Astrocyte of the cerebellum (primary cell): ENCODE measurements around the gene CKAP4.

Source experiments
- DNase-seq: peaks from one replicate; pipeline ENCODE4 v3.0.0-alpha.2; 2011; ENCODE audit warnings: low read depth
- H3K4me3 ChIP-seq: 2 replicates; pipeline ENCODE4 v1.5.1; 2011; ENCODE audit warnings: mild to moderate bottlenecking, low read depth, low read length, moderate library complexity
- CTCF ChIP-seq: IDR thresholded peaks from 2 replicates; pipeline ENCODE4 v1.5.1; 2012; ENCODE audit warnings: low read length, low read depth, moderate library complexity, mild to moderate bottlenecking; ENCODE audit errors: missing control alignments
- in situ Hi-C: cut with HindIII; loops from 2 replicates; pipeline ENCODE4 v1.10.0; 2017; ENCODE audit warnings: low sequenced_read_pairs

Gene CKAP4

GRCh38 chr12:106235770-106236169 lies 12.1 kb downstream of the CKAP4 start:
- in situ Hi-C loops, result no loop called here
- no peak for TF ChIP-seq CTCF
- DNase-seq, result no peak
- no peak overlapping the region for H3K4me3 ChIP-seq

GRCh38 chr12:106234449-106234848 lies 13.4 kb downstream of the CKAP4 start:
- H3K4me3 ChIP-seq, result no peak overlapping the region
- in situ Hi-C loops, result no loop called here
- no peak for DNase-seq
- no peak for TF ChIP-seq CTCF

- no peak overlapping the region for H3K4me3 ChIP-seq
- no peak for DNase-seq
- in situ Hi-C loops, result no loop called here
- TF ChIP-seq CTCF, result no peak
Measured at GRCh38 chr12:106233011-106233410, 14.8 kb downstream of the CKAP4 start.

GRCh38 chr12:106229036-106229591 lies 18.7 kb downstream of the CKAP4 start:
- in situ Hi-C loops, result no loop called here
- DNase-seq, result no peak
- H3K4me3 ChIP-seq, result no peak overlapping the region
- TF ChIP-seq CTCF, result no peak

- no peak overlapping the region for H3K4me3 ChIP-seq
- DNase-seq, result no peak
- TF ChIP-seq CTCF, result no peak
- in situ Hi-C loops, result no loop called here
Measured at GRCh38 chr12:106228320-106228710, 19.5 kb downstream of the CKAP4 start.

GRCh38 chr12:106227641-106228319 lies 20.0 kb downstream of the CKAP4 start:
- in situ Hi-C loops, result no loop called here
- DNase-seq, result no peak
- H3K4me3 ChIP-seq, result no peak overlapping the region
- TF ChIP-seq CTCF, result no peak
